GM19324 (cell line): ENCODE results near the gene TRAF2.

Experiments
- ATAC-seq: cut with Tn5 transposase; IDR thresholded peaks from one replicate; pipeline ENCODE4 v1.9.1; 2021; ENCODE audit warnings: mild to moderate bottlenecking, moderate library complexity; ENCODE audit not compliant: unreplicated experiment, low FRiP score

Gene TRAF2

DNA sequence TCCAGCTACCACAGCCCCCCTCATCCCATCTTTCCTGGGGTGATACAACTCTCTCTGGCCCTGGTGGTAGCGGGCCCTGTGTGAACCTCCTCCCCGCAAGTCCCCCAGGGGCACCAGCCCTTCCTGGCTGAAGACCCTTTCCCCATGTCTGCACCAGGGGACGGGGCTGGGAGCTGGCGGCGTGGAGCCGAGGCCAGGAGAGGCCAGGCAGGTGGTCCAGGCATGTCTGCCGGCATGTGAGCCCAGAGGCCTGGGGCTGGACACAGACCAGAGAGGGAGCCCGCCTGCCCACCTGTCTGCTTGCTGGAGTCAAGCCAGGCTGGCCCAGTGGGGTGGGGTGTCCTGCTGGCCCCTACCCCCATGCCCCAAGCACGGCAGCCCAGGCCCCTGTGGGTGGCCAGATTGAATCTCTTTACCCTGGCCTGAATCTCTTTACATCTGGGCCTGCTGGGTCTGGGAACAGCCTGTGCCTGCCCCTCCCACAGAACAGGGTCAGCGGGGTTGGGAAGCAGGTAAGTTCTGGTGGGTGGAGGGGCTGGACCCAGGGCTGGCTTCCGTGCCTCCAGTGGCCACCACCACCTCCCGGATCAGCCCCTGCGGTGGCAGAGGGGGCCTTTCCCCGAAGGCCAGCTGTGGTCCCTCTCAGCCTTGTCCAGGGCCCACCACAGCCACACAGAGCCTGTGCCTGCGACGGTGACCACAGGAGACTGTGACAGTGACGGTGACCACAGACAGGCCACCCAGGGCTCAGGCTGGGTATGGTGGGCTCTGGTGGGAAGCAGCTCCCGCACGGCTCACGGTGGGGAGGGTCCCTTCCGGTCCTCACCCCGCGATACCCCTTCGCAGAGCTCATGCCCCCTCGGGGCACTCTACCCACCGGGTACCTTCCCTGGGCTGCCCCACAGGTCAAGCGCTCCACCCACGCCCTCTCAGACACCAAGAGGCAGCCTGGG lies 72.9 kb downstream of the TRAF2 start:
- no peak for ATAC-seq

DNA sequence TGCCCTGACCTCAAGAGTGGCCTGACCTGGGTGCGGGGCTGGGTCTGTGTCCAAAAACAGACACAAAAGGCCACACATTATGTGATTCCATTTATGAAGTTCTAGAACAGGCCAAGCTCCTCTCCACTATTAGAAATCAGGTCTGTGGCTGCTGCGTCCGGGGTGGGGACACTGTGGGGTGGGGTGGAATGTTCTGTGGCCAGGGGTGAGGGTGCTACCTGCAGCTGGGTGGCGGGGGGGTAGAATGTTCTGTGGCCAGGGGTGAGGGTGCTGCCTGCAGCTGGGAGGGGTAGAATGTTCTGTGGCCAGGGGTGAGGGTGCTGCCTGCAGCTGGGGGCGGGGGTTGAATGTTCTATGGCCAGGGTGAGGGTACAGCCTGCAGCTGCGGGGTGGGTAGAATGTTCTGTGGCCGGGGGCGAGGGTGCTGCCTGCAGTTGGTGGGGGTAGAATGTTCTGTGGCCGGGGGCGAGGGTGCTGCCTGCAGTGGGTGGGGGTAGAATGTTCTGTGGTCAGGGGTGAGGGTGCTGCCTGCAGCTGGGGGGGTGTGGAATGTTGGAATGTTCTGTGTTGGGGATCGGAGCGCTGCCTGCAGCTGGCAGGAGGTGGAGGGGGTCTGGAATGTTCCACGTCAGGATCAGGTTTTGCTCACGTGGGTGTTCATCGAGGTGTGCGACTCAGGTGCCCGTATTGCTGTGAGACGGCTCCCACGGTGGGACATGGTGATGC lies 74.1 kb downstream of the TRAF2 start:
- ATAC-seq: no peak

DNA sequence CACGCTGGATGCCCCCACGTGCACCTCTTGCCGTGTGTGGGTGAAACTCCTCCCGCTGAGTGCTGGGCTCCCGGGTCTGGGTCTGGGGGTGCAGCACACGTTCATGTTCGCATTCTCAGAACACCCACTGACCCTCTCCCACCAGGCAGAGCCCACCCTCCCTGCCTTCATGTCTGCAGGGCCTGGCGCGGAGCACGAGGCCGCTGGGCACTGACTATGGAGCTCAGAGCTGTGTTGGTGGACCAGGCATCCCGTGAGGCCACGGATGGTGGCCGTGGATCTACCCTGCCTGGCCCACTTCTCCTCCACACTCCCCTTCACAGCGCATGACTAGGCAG lies 74.6 kb downstream of the TRAF2 start:
- no peak for ATAC-seq

DNA sequence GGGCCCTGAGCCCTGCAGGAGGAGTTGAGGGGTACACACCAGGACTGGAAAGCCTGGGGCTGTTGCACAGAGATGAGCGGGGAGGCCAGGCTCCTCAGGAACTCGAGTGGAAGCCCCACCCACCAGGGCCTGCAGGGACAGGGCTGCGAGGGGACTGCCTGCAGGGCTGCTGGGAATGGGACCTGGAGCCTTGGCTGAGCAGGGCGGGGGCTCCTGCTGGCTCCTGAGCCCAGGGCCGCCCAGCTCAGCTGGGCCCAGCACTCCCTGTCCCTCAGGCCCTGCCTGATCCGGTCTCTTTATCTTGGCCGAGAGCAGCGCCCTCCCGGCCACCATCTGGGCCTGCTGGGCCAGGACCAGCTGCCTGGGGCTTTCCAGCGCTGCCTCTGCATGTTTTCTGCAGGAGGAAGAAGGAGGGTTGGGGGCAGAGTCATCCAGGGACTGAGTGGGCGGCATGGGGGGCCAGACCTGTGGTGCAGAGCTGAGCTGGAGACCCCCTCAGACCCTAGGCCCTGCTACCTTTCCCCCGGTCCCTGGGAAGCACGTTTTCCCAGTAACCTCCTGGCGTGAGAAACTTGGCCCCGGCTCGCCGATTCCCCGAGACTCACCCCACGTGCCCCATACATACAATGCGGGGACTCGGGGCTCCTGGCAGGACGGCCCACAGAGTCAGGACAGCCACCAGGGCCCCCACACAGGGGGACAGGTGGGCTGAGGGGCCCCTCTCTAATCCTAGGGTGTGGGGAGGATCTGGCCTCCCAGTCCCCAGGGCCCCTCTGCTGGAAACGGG lies 75.2 kb downstream of the TRAF2 start:
- ATAC-seq: no peak

DNA sequence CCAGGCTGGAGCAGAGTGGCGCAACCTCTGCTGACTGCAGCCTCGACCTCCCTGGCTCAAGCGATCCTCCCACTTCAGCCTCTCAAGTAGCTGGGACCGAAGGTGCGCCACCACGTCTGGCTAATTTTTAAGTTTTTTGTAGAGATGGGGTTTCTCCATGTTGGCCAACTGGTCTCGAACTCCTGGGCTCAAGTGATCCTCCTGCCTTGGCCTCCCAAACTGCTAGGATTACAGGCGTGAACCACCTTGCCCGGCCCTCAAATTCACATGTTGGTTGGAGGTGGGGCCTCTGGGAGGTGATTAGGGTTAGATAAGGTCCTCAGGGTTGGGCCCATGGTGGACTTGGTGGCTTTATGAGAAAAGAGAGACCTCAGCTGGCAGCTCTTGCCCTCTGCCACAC lies 75.8 kb downstream of the TRAF2 start:
- no peak for ATAC-seq

DNA sequence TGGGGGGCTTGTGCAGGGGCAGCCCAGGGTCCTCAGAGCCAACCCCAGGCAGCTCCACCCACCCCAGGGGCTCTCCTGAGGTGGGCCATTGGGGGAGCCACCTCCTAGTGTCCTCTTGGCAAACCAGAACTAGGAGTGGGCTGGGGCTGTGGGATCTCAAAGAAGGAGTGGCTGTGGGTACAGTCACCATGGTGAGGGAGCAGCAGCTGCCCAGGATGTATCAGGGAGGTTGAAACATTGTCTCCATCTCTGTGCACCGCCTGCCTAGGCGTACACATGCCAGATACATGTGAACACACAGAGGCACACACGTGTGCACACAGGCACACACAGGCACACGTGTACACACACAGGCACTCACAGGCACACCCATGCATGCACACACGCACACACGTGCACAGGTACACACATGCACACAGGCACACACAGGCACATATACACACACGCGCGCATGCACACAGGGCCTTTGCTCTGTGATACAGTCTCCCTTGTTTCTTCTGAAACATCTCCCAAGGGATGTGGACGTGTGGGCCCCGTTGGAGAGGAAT lies 76.5 kb downstream of the TRAF2 start:
- ATAC-seq: no peak

DNA sequence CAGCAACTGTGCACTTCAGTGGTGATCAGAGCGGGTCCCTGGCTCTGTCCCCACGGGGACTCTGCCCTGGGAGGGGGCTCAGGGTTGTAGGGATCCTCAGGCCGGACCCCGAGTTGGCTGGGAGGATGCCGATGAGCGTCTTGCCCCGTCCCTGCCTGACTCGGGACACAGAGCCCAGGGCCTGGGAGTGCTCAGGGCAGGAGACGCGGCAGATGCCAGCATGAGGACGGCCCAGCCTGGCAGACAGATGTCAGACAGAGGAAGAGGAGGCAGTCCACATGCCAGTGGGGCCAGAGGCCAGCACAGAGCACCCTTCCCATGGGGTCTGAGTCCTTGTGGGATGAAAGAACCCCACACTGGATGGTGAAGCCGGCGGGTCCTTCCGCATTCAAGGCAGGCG lies 77.0 kb downstream of the TRAF2 start:
- ATAC-seq: no peak

DNA sequence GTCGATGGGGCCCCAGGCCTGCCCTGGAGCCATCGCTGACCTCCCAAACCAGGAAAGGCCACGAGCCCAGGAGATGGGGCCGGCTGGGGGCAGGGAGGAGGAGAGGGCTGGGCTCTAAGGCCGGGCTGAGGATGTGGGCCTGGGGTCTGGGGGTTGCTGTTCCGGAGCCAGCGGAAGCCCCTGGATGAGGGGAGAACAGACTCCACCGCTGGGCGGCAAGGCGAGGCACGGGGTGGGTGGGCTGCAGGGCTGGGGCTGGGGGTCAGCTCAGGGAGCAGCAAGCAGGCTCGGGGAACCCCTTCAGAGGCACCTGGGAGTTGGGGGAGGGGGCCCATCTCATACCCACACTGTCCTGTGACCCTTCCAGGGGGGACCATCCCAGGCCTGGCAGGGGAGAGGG lies 77.4 kb downstream of the TRAF2 start:
- ATAC-seq: no peak

DNA sequence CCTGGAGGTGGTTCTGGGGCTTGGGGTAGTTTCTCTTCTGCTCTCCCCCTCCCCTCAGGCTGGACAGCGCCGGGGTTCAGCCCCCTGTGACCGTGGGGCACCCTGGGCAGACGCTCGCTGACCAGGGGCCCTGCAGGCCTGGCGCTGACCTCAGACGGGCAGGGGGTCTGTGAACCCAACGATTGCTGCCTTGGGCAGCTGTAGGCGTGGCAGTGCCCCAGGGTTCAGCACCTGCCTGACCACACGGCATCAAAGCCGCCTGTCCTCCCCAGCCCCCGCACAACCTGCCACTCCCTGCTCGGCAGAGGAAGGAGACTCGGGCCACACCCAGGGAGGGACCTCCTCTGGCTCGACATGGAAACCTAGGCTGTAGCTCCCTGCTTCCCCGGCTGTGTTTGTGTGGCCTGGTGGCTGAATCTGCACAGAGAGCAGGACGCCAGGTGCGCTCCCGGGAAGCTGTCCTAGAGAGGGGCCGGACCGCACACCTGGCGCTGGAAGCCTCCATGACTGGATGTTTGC lies 77.9 kb downstream of the TRAF2 start:
- no peak for ATAC-seq

DNA sequence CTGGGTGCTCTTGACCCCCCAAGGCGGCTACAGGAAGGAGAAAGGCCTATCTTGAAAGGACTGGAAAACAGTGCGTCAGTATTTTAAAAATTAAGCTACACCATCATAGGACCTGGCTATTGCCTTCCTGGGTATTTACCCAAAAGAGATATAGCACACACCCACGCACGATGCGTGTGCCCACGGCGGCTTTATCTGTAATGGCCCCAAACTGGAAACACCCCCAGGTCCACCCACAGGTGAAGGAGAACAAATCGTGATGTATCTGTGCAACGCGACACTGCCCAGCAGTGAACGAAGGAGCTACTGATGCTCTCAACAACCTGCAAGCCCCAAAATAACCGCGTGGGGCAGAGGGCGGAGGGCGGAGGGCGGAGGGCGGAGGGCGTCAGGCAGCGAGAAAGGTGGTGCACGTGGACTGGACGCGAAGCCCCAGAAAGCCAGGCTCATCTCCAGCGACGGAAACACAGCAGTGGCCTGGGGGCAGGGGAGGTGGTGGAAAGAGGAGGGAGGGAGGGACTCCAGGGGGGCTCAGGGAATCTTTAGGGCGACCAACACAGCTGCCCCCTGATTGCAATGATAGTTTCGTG lies 78.6 kb downstream of the TRAF2 start:
- ATAC-seq: no peak

DNA sequence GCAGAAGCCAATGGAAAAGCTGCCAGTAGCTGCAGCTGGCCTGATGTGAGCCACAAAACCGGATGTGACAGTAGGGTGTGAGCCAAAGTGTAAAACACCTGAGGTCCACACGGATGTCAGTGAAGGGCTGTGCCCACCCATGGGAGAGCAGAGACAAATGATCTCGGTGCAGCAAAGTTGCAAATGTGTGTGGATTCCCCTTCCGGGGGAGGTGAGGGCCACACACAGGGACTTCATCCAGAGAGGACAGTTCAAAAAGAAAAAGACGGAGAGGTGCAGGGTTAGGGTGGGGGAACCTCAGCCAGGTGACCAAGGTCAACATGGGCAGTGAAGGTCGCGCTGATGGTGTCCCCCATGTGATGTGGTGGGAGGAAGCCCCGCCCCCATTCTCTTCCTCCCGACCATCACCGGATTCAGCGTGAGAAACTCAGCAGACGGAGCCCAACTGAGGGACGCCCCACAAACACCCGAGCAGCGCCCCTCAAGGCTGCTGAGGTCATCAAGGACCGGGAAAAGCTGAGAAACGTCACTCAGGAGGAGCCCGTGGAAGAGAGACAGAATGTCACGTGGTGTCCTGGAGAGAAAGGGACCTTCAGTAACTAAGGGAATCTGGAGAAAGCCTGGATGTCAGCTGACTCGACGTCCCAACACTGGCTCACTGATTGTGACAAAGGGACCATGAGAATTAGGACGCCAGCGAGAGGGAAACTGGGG lies 79.6 kb downstream of the TRAF2 start:
- no peak for ATAC-seq

DNA sequence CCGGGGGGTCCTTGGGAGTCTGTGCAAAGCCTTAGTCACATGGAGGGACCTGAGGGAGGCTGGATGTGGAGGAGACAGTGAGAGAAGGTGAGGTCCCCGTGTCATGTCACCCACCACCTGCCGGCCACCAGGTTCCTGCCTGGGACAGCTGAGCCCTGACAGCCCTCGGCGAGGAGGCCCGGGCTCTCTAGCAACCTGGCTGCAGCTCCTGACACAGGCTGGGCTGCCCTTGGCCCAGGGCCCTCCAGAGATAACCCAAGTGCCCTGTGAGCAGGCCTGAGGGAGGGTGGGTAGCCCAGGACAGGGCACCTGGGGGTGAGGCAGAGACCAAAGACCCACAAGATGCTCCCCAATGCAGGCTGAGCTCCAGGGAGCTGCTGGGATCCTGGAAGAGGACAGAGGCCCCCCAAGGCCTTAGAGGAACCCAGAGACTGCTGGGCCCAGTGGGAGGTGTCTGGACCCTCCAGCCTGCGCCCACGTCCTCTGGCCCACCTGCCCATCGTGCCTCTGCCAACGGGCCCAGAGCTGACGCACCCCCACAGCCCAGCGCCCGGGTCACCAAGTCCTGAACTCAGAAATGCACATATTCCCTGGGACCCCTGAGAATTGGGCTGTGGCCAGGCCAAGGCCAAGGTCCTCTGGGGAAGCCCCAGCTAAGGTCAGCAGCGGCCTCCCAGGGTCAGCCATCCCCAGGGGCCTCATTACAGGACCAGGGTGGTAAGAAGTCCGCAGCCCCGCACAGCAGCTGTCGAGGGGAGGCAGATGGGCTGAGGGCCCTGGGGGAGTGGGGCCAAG lies 82.2 kb downstream of the TRAF2 start:
- no peak for ATAC-seq

DNA sequence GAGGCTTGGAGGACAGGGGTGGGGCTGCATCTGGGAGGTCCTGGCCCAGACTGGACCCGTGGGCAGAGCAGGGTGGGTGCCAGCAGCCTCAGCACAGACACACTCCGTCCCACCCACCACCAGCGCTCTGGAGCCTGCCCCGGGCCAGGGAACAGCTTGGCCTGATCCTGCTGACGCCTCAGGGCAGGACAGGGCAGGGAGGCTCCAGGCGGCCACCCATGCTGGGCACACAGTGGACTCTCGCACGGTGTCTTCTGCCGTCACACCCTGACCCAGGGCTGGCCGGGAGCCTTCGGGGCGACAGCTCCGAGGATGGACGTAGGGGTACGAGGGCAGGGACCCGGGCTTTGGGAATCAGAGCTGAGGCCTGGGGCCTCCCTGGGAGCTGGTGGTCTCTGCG lies 82.8 kb downstream of the TRAF2 start:
- no peak for ATAC-seq

DNA sequence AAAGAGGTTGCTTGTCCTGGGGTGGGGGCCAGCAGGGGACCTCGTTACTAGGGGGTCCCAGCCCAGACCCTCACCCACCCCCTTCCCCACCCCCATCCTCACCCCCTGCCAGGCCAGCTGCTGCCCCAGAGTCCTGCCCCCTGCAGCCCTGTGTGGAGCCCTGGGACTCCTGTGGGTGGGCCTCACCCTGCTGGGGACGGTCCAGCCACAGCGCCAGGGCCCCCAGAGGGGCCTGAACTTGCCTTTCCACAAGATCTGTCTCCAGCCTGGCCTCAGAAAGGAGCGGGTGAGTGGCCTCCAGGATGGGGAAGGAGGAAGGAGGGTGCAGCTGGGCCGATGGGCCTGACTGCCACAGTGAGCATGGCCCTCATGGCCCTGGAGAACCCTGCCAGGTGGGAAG lies 83.5 kb downstream of the TRAF2 start:
- ATAC-seq: no peak

DNA sequence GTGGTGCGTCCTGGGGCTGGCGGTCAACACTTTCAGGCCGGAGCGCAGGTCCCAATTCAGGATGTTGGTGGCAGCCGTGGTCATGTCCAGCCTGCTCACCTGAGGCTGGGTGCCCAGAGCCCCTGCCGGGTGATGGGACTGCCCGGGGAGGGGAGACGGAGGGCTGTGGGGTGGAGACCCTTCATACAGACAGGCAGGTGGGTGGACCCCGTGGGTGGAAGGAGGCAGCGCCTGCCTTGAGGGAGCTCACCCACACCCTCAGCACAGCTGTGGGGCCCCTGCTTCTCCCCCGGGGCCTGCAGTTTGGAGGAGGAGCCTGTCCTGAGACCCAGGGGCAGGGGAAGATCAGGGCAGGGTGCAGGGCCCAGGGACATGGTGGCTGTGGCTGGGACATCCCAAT lies 84.0 kb downstream of the TRAF2 start:
- no peak for ATAC-seq

DNA sequence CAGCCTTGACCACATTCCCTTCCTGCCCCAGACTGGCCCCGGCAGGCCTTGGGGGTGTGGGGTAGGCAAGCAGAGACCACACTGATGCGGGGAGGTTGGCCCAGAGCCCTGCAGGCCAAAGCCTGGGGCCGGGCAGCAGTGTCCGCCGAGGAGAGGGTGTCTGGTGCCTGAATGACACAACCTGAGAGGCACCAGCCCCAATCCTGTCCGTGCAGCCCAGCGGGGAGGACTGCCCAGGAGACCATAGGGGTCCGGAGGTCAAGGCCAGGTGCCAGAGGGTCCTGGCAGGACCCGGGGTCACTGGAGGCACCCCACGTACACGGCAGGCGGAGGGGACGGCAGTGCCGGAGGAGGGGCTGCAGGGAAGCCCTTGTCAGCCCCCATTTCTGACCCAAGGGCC lies 85.4 kb downstream of the TRAF2 start:
- no peak for ATAC-seq

DNA sequence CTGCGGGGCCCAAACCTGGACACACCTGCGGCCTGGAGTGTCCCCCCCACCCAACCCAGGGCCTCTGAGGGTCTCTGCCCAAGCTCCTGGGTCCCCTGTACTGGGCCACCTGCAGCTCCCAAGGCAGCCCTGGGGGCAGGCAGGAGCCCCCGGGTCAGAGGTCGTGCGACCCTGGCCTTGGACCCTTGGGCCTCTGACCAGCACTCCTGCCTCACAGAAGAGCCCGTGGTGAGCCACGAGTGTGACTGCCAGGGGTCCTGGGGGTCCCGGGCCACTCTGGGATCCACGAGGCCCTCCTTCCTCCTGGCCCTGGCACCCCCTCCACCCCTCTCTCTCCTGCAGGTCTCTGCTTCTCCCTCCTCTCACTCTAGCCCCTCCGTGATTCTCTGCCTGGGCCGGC lies 86.0 kb downstream of the TRAF2 start:
- no peak for ATAC-seq

DNA sequence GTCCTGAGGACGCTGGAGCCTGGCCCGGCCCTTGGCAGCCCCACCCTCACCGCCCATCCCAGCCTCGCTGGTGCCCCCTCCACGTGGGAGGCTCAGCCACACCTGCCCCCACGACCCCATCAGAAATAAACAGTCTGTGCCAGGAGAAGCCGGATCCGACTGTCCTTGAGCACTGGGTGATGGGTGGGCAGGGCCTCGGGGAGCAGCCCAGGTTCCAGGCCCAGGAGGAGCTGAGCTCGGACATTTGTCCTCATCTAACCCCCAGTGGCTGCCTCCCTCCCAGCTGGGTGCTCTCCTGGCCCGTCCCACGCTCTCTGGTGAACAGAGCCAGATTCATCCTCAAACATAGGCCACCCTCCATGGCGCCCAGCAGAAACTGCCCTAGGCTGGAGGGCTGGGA lies 86.4 kb downstream of the TRAF2 start:
- no peak for ATAC-seq
